T-helper 22 cell (primary cell): Measurements from ENCODE around the gene VPS13D.
"Not testable (repeated sequence)": the region's sequence is repeated elsewhere in the genome, so short reads cannot be mapped to it uniquely, and the experiment has no call there.

Experiments
- DNase-seq: peaks from one replicate; pipeline ENCODE4 v3.0.0-alpha.2; 2020; ENCODE audit warnings: low read depth

Gene VPS13D

GRCh38 chr1:12518931-12519692 lies 289.3 kb downstream of the VPS13D start:
- no peak for DNase-seq

GRCh38 chr1:12519693-12520364 lies 290.0 kb downstream of the VPS13D start:
- DNase-seq: no peak

- no peak for DNase-seq
Observed at GRCh38 chr1:12521096-12521495, 291.3 kb downstream of the VPS13D start.

DNA sequence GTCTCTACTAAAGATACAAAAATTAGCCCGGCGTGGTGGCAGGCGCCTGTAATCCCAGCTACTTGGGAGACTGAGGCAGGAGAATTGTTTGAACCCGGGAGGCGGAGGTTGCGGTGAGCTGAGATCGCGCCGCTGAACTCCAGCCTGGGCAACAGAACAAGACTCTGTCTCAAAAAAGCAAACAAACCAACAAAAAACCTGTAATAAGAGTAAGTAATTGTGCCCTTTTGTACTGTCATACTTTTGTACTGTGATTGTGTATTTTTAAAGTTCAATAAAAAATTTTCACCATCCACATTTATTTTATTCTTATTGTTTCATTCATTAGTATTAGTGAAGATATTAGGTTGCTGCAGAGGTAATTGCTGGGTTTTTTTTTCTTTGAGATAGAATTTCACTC lies 292.9 kb downstream of the VPS13D start:
- DNase-seq: not testable (repeated sequence)

- DNase-seq: no peak
Observed at GRCh38 chr1:12524266-12524665, 294.4 kb downstream of the VPS13D start.

DNA sequence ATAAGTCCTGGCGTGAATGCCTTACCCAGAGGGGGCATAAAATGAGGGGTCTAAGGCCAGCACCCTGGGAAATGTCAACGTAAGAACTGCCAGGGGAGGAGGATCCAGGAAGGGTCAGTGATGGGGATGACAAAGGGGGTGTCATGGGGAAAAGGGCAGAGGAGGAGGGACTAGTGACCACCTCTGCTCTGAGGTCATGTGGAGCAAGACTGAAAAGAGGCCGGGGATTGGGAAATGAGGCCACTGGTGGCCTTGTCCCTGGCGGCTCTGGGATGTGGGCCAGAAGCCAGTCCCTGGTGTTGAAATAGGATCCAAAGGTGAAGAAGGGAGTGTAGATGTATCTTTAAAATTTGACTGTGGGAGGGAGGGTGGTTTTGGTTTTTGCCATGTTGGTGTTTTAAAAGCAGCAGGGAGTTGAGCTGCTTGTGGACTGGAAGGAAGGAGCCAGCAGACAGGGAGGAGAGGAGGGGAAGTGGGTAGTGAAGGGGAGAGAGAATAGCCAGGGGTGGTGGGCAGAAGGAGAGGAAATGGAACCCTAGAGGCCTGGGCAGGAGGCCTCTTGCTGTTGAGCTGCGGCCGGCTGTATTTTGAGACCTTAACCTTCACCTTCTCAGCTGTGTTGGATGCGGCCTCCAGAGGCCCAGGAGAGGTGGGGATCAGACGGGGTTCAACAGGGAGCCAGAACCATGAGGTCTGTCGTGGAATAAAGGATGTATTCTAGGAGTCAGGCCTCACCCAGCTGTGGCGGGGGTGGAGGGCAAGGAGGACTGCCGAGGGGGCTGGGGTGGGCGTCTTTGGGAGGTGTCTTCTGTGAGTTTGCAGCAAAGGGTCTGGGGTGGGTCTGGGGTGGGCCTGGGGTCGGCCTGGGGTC lies 295.7 kb downstream of the VPS13D start:
- DNase-seq: no peak

DNA sequence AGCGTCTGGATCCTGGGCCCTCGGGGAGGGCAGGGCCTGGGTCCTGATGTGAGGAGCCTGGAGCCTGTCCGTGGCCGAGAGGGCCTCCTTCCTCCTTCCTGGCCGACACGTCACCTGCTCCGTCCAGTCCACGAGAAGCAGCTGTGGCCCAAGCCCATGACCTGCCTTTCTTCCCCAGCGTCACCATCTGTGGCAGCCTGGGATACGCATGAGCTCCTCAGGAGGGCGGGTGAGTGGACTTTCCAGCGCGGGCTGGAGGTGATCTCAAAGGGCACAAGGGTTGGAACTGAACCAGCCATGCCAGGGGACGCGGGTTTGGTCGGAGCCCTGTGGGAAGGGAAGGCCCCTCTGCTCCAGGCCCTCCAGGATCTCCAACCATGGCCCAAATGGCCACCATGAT lies 297.7 kb downstream of the VPS13D start:
- no peak for DNase-seq

GRCh38 chr1:12528021-12528852 lies 298.4 kb downstream of the VPS13D start:
- DNase-seq: no peak

- DNase-seq: no peak
Observed at GRCh38 chr1:12529640-12530174, 299.9 kb downstream of the VPS13D start.

- no peak for DNase-seq
Observed at GRCh38 chr1:12530462-12531178, 300.8 kb downstream of the VPS13D start.

- DNase-seq: no peak
Observed at GRCh38 chr1:12531179-12531499, 301.3 kb downstream of the VPS13D start.

DNA sequence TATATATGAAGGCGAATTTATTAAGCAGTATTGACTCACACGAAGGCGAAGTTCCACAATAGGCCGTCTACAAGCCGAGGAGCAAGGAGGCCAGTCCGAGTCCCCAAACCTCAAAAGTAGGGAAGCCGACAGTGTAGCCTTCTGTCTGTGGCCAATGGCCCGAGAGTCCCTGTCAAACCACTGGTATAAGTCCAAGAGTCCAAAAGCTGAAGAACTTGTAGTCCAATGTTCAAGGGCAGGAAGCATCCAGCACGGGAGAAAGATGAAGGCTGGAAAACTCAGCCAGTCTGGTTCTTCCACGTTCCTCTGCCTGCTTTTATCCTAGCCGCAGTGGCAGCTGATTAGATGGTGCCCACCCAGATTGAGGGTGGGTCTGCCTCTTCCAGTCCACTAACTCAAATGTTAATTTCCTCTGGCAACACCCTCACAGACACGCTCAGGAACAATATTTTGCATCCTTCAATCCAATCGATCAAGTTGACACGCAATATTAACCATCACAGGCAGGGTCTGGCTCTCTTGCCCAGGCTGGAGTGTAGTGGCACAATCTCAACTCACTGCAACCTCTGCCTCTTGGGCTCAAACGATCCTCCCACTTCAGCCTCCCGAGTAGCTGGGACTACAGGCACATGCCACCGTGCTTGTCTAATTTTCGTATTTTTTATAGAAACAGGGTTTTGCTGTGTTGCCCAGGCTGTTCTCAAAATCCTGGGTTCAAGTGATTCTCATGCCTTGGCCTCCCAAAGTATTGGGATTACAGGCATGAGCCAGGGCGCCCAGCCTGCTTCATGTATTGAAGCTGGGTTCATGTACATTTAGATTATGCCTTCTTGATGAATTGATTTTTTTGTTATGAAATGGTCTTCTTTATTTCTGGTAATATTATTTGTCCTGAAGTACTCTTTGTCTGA lies 302.8 kb downstream of the VPS13D start:
- no peak for DNase-seq

DNA sequence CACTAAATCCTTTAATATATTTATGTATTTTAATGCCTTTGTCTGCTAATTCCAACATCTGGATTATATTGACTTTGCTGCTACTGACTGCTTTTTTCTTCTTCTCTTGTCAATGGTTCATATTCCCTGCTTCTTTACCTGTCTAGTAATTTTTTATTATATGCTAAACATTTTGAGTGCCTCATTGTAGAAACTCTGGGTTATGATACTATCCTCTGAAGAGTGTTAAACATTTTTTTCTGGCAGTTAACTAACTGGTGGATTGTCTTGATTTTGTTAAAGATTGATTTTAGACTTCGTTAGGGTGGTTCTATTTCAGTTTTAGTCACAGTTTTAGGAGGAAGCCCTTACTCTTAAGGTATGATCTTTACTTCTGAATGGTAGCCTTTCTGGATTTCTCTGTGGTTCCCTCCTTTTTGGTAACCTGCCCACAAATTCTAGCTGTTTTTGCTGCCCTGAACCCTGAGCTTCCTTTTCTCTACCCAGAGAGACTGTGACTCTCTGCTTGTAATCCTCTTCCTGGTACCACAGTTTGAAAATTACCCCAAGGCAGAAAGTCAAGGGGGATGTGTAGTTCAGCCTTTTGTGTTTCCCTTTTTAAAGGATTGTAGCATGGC lies 306.3 kb downstream of the VPS13D start:
- no peak for DNase-seq

DNA sequence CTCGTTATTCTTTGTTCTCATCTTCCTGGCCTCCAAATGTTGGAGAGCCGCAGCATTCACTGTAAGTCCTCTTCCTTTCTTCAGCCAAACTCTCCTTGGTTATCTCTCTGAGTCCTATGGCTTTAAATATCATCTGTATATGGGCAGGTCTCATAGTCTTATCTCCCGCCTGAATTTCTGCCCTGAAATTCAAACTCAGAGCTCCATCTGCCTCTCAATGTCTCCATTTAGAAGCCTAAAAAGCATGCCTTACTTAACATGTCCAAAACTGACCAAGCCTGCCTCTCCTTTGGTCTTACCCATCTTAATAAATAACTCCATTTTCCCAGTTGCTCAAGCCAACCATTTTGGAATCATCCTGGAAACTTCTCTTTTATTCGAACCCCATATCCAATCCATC lies 307.5 kb downstream of the VPS13D start:
- no peak for DNase-seq

- no peak for DNase-seq
Observed at GRCh38 chr1:12537906-12538461, 308.2 kb downstream of the VPS13D start.

- DNase-seq: not testable (repeated sequence)
Observed at GRCh38 chr1:12538536-12538935, 308.7 kb downstream of the VPS13D start.

- DNase-seq: no peak
Observed at GRCh38 chr1:12539320-12539704, 309.5 kb downstream of the VPS13D start.

DNA sequence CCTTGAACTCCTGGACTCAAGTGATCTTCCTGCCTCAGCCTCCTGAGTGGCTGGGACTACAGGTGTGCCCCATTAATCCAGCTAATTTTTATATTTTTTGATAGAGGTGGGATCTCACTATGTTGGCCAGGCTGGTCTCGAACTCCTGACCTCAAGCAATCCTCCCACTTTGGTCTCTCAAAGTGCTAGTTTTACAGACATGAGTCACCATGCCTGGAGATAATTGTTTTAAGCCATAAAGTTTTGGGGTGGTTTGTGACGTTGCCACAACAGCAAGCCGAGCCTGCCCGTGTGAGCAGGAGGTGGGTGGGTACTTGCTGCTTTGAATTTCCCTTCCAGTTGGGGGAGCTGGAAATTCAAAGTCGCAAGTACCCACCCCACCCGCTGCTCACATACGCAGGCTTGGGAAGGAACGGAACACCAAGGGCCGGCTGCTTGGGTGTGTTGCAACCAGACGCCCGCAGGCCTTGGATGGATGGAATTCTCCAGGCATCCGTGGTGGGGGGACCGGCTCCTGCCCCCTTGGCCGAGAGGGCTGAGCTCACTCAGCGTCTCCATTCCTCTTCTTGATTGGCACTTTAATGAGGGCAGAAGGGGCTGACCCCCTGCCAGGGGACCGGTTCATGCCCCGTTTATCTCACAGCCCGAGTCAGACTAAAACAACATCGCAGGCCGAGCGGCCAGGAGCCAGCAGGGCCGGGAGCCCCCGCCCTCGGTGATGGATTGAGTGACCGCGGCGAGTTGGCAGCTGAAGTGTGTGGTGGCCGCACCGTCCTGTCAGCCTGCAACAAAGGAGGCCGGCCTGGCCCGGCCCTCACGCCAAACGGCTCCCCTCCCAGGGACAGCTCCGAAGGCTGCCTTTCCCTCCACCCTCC lies 310.1 kb downstream of the VPS13D start:
- no peak for DNase-seq
